Activated CD4-positive, alpha-beta T cell treated with anti-CD3 and anti-CD28 coated beads, Interleukin-2, amount 10 ng/mL, durations not matched to agents 7 days and 5 days (primary cell): ENCODE data around the gene LMTK2. TPM values are rescaled to one million over a fixed set of nuclear protein-coding genes. Genes with fewer than 3 reads are reported as not detected.
A peak's percentile ranks its signal among the peaks of the same experiment; 100 is the strongest.

Experiments used
- CTCF ChIA-PET: fragments of 350-600 bp; sonication (Branson Sonifier 250); formaldehyde crosslinking; loops from one replicate; lab custom pipeline; 2021; ENCODE audit warnings: antibody characterized with exemption; lab: Charles Lee
- POLR2A ChIA-PET: fragments of 350-600 bp; sonication (Branson Sonifier 250); formaldehyde crosslinking; loops from one replicate; lab custom pipeline; 2021; ENCODE audit warnings: antibody characterized with exemption; lab: Charles Lee
- DNase-seq: peaks from one replicate; pipeline ENCODE4 v3.0.0-alpha.2; 2020
- H3K27ac Mint-ChIP-seq: one replicate; pipeline ENCODE4 v1.8.0; 2021; ENCODE audit warnings: mild to moderate bottlenecking, moderate library complexity, mixed read lengths
- H3K27me3 Mint-ChIP-seq: one replicate; pipeline ENCODE4 v1.8.0; 2021; ENCODE audit warnings: mixed read lengths
- H3K36me3 Mint-ChIP-seq: one replicate; pipeline ENCODE4 v1.8.0; 2021; ENCODE audit warnings: low read depth, mixed read lengths
- H3K4me1 Mint-ChIP-seq: one replicate; pipeline ENCODE4 v1.8.0; 2021; ENCODE audit warnings: mixed read lengths
- H3K4me3 Mint-ChIP-seq: one replicate; pipeline ENCODE4 v1.8.0; 2021; ENCODE audit warnings: mild to moderate bottlenecking, moderate library complexity, mixed read lengths
- H3K9me3 Mint-ChIP-seq: one replicate; pipeline ENCODE4 v1.8.0; 2021; ENCODE audit warnings: mixed read lengths
- total RNA-seq, 2 experiments: library from RNA; stranded (reverse); gene quantifications; one replicate each; pipeline ENCODE4 v1.2.3, GENCODE V29; 2021

LMTK2 gene
- total RNA-seq, 2 experiments from 2014 or later: 12.8 to 15.5 TPM

- DNase-seq: no peak
- Mint-ChIP-seq H3K4me3 (no peak overlapping the region), H3K27ac (no peak overlapping the region), H3K4me1 (peaks cover 38% of the 10 kb centered on the region), H3K27me3 (peaks cover 9% of the 10 kb centered on the region), H3K36me3 (no peaks in the 10 kb centered on the region), H3K9me3 (no peaks in the 10 kb centered on the region)
- POLR2A ChIA-PET: no interaction called here
- CTCF ChIA-PET: interaction anchor here (1.0 to 1.3 kb wide), 4 partner anchors 17 to 37 kb away, joined by 3 to 4 read pairs (median 3); no protein-coding TSS in a partner anchor
Observed at GRCh38 chr7:98130959-98131358, 24.3 kb downstream of the LMTK2 start.

GRCh38 chr7:98133181-98133580, 26.5 kb downstream of the LMTK2 start:
- CTCF ChIA-PET: interaction anchor here (1.9 to 2.5 kb wide), 3 partner anchors 14 to 33 kb away, joined by 5 to 8 read pairs (median 5); partner anchors contain the start of gene LMTK2
- POLR2A ChIA-PET: no interaction called here
- Mint-ChIP-seq H3K4me3 (peak overlapping the region; percentile 20), H3K4me1 (peaks cover 38% of the 10 kb centered on the region), H3K36me3 (peaks cover 6% of the 10 kb centered on the region), H3K9me3 (no peaks in the 10 kb centered on the region), H3K27ac (peak overlapping the region; percentile 1), H3K27me3 (peaks cover 9% of the 10 kb centered on the region)
- DNase-seq: peak; percentile 42

GRCh38 chr7:98133621-98134303, 27.1 kb downstream of the LMTK2 start:
- DNase-seq: no peak
- no peaks in the 10 kb centered on the region for H3K9me3 Mint-ChIP-seq
- peaks cover 11% of the 10 kb centered on the region for H3K36me3 Mint-ChIP-seq
- peak overlapping the region; percentile 20 for H3K4me3 Mint-ChIP-seq
- no peak overlapping the region for H3K27ac Mint-ChIP-seq
- H3K4me1 Mint-ChIP-seq: peaks cover 38% of the 10 kb centered on the region
- H3K27me3 Mint-ChIP-seq: peaks cover 9% of the 10 kb centered on the region
- POLR2A ChIA-PET: no interaction called here
- CTCF ChIA-PET: interaction anchor here (1.9 to 2.5 kb wide), 3 partner anchors 14 to 32 kb away, joined by 5 to 8 read pairs (median 5); partner anchors contain the start of gene LMTK2

- CTCF ChIA-PET: interaction anchor here (1.9 to 2.0 kb wide), 2 partner anchors 15 to 32 kb away, joined by 5 to 8 read pairs; no protein-coding TSS in a partner anchor
- H3K27ac Mint-ChIP-seq: no peak overlapping the region
- POLR2A ChIA-PET: no interaction called here
- H3K4me1 Mint-ChIP-seq: peaks cover 38% of the 10 kb centered on the region
- H3K4me3 Mint-ChIP-seq: no peak overlapping the region
- H3K36me3 Mint-ChIP-seq: peaks cover 18% of the 10 kb centered on the region
- H3K27me3 Mint-ChIP-seq: peaks cover 9% of the 10 kb centered on the region
- H3K9me3 Mint-ChIP-seq: no peaks in the 10 kb centered on the region
- DNase-seq: no peak
Observed at GRCh38 chr7:98134420-98135228, 28.0 kb downstream of the LMTK2 start.

- Mint-ChIP-seq H3K36me3 (peaks cover 20% of the 10 kb centered on the region), H3K4me3 (no peak overlapping the region), H3K4me1 (peaks cover 37% of the 10 kb centered on the region), H3K27me3 (peaks cover 7% of the 10 kb centered on the region), H3K27ac (no peak overlapping the region), H3K9me3 (no peaks in the 10 kb centered on the region)
- DNase-seq: no peak
- CTCF ChIA-PET: no interaction called here
- POLR2A ChIA-PET: no interaction called here
Observed at GRCh38 chr7:98135984-98136383, 29.3 kb downstream of the LMTK2 start.

GRCh38 chr7:98136423-98136822, 29.8 kb downstream of the LMTK2 start:
- H3K4me1 Mint-ChIP-seq: peaks cover 32% of the 10 kb centered on the region
- no peak for DNase-seq
- POLR2A ChIA-PET: no interaction called here
- H3K4me3 Mint-ChIP-seq: no peak overlapping the region
- no peak overlapping the region for H3K27ac Mint-ChIP-seq
- no peaks in the 10 kb centered on the region for H3K9me3 Mint-ChIP-seq
- peaks cover 4% of the 10 kb centered on the region for H3K27me3 Mint-ChIP-seq
- CTCF ChIA-PET: no interaction called here
- H3K36me3 Mint-ChIP-seq: peaks cover 23% of the 10 kb centered on the region

- Mint-ChIP-seq H3K4me3 (no peak overlapping the region), H3K36me3 (peaks cover 27% of the 10 kb centered on the region), H3K27me3 (peaks cover 4% of the 10 kb centered on the region), H3K9me3 (no peaks in the 10 kb centered on the region), H3K27ac (no peak overlapping the region), H3K4me1 (peaks cover 24% of the 10 kb centered on the region)
- ChIA-PET CTCF (no interaction called here), POLR2A (no interaction called here)
- DNase-seq: no peak
Observed at GRCh38 chr7:98137134-98137825, 30.6 kb downstream of the LMTK2 start.

- ChIA-PET POLR2A (no interaction called here), CTCF (no interaction called here)
- Mint-ChIP-seq H3K36me3 (peaks cover 27% of the 10 kb centered on the region), H3K27me3 (peaks cover 4% of the 10 kb centered on the region), H3K4me3 (no peak overlapping the region), H3K9me3 (no peaks in the 10 kb centered on the region), H3K4me1 (peaks cover 19% of the 10 kb centered on the region), H3K27ac (no peak overlapping the region)
- no peak for DNase-seq
Observed at GRCh38 chr7:98137826-98138151, 31.1 kb downstream of the LMTK2 start.

GRCh38 chr7:98138672-98139071, 32.0 kb downstream of the LMTK2 start:
- Mint-ChIP-seq H3K36me3 (peaks cover 33% of the 10 kb centered on the region), H3K4me1 (peaks cover 10% of the 10 kb centered on the region), H3K4me3 (no peak overlapping the region), H3K9me3 (no peaks in the 10 kb centered on the region), H3K27ac (no peak overlapping the region), H3K27me3 (peaks cover 2% of the 10 kb centered on the region)
- ChIA-PET CTCF (no interaction called here), POLR2A (no interaction called here)
- no peak for DNase-seq

GRCh38 chr7:98142658-98143057, 36.0 kb downstream of the LMTK2 start:
- no peak for DNase-seq
- H3K36me3 Mint-ChIP-seq: peaks cover 49% of the 10 kb centered on the region
- no peaks in the 10 kb centered on the region for H3K9me3 Mint-ChIP-seq
- CTCF ChIA-PET: interaction anchor here (0.6 kb wide), 1 partner anchor 20 kb away, joined by 3 read pairs; no protein-coding TSS in a partner anchor
- H3K4me3 Mint-ChIP-seq: no peak overlapping the region
- POLR2A ChIA-PET: no interaction called here
- H3K4me1 Mint-ChIP-seq: no peaks in the 10 kb centered on the region
- H3K27ac Mint-ChIP-seq: no peak overlapping the region
- H3K27me3 Mint-ChIP-seq: no peaks in the 10 kb centered on the region

GRCh38 chr7:98148607-98149006, 41.9 kb downstream of the LMTK2 start:
- no peak overlapping the region for H3K4me3 Mint-ChIP-seq

GRCh38 chr7:98149116-98149692, 42.5 kb downstream of the LMTK2 start:
- ChIA-PET CTCF (no interaction called here), POLR2A (interaction anchor here (1.0 kb wide), 1 partner anchor 41 kb away, joined by 3 read pairs; no protein-coding TSS in a partner anchor)
- Mint-ChIP-seq H3K36me3 (peaks cover 20% of the 10 kb centered on the region), H3K27ac (no peak overlapping the region), H3K9me3 (no peaks in the 10 kb centered on the region), H3K4me1 (no peaks in the 10 kb centered on the region), H3K27me3 (no peaks in the 10 kb centered on the region), H3K4me3 (no peak overlapping the region)
- no peak for DNase-seq

More at GRCh38 chr7:98148607-98149006, 41.9 kb downstream of the LMTK2 start:
- Mint-ChIP-seq H3K9me3 (no peaks in the 10 kb centered on the region), H3K36me3 (peaks cover 21% of the 10 kb centered on the region), H3K4me1 (no peaks in the 10 kb centered on the region), H3K27me3 (no peaks in the 10 kb centered on the region), H3K27ac (no peak overlapping the region)
- CTCF ChIA-PET: interaction anchor here (1.2 kb wide), 1 partner anchor 8 kb away, joined by 3 read pairs; no protein-coding TSS in a partner anchor
- POLR2A ChIA-PET: interaction anchor here (1.0 kb wide), 1 partner anchor 41 kb away, joined by 3 read pairs; no protein-coding TSS in a partner anchor
- no peak for DNase-seq
